ENCODE measurements around the gene CCDC171.

DNA sequence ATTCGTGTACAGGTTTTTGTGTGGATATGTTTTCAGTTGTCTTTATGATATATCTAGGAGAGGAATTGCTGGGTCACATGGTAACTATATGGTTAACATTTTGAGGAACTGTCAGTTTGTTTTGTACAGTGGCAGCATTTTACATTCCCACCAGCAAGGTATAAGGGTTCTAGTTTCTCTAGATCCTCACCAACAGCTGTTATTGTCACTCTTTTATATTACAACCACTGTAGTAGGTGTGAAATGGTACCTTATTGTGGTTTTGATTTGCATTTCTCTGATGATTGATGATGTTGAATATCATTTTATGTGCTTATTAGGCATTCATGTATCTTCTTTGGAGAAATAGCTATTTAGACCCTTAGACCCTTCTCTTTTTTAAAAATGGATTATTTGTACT lies 82.9 kb downstream of the CCDC171 start:
- TF ChIP-seq, protein P1, sequence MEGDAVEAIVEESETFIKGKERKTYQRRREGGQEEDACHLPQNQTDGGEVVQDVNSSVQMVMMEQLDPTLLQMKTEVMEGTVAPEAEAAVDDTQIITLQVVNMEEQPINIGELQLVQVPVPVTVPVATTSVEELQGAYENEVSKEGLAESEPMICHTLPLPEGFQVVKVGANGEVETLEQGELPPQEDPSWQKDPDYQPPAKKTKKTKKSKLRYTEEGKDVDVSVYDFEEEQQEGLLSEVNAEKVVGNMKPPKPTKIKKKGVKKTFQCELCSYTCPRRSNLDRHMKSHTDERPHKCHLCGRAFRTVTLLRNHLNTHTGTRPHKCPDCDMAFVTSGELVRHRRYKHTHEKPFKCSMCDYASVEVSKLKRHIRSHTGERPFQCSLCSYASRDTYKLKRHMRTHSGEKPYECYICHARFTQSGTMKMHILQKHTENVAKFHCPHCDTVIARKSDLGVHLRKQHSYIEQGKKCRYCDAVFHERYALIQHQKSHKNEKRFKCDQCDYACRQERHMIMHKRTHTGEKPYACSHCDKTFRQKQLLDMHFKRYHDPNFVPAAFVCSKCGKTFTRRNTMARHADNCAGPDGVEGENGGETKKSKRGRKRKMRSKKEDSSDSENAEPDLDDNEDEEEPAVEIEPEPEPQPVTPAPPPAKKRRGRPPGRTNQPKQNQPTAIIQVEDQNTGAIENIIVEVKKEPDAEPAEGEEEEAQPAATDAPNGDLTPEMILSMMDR (IDR thresholded peaks at IDR 0.05; ENCODE audit: insufficient read depth, low read length, poor library complexity, severe bottlenecking): no peak
- TF ChIP-seq EZH2phosphoT487 (conservative IDR thresholded peaks at IDR 0.05; ENCODE audit: low read length): no peak

All from SU-DHL-6 (cell line).